SK-N-SH (cell line): ENCODE measurements around the gene NCAPH2. TPM values are rescaled to one million over a fixed set of nuclear protein-coding genes. Genes with fewer than 3 reads are reported as not detected.

Experiments
- CTCF ChIA-PET: fragments of 300-600, 350-600 bp; formaldehyde crosslinking; extraction: SDS; loops from one replicate; lab custom pipeline; 2021; lab: Yijun Ruan, JAX
- POLR2A ChIA-PET: fragments of 350-600 bp; sonication (Branson Sonifier 250); formaldehyde crosslinking; extraction: SDS; loops from one replicate; lab custom pipeline; 2020; ENCODE audit warnings: antibody characterized with exemption, inconsistent platforms; lab: Yijun Ruan, JAX
- DNase-seq: peaks from one replicate; pipeline ENCODE4 v3.0.0; 2012
- H2AFZ ChIP-seq: fragments of 200-600 bp; sonication (generic); 2 replicates; pipeline ENCODE4 v1.8.1; 2016; ENCODE audit warnings: antibody characterized with exemption, mild to moderate bottlenecking, low read depth
- H3F3A ChIP-seq: fragments of 200-600 bp; sonication (generic); replicated peaks from 2 replicates; pipeline ENCODE3; 2016; ENCODE audit warnings: antibody characterized with exemption, mild to moderate bottlenecking; ENCODE audit not compliant: insufficient read depth
- H3K27ac ChIP-seq, 2 experiments: fragments of 200-500 bp in 1 of 2; fragments of 200-600 bp in 1 of 2; sonication (Bioruptor generic) in 1 of 2; sonication (generic), shearing (Covaris generic) in 1 of 2; 2 replicates each; pipeline versions ENCODE4 v1.5.1 to v1.6.1; 2014 to 2016; ENCODE audit warnings: low read depth in 2 of 2, inconsistent platforms in 1 of 2, low read length in 1 of 2, mild to moderate bottlenecking in 1 of 2, mixed read lengths in 1 of 2
- H3K27me3 ChIP-seq: fragments of 200-600 bp; sonication (generic), shearing (Covaris generic); 2 replicates; pipeline ENCODE4 v1.6.1; 2016; ENCODE audit warnings: mixed run types; ENCODE audit not compliant: insufficient read depth
- H3K36me3 ChIP-seq, 2 experiments: fragments of 200-500 bp in 1 of 2; fragments of 200-600 bp in 1 of 2; sonication (Bioruptor generic) in 1 of 2; sonication (generic) in 1 of 2; replicated peaks in 1 of 2; 2 replicates each; pipeline versions ENCODE3 to v1.5.1; 2014 to 2016; ENCODE audit warnings: low read length in 1 of 2, mild to moderate bottlenecking in 1 of 2; ENCODE audit not compliant: insufficient read depth in 2 of 2, control insufficient read depth in 1 of 2
- H3K4me1 ChIP-seq, 2 experiments: fragments of 200-500 bp in 1 of 2; fragments of 200-600 bp in 1 of 2; sonication (Bioruptor generic) in 1 of 2; sonication (generic), shearing (Covaris generic) in 1 of 2; 2 replicates each; pipeline versions ENCODE4 v1.5.1 to v1.6.1; 2014 to 2016; ENCODE audit warnings: low read depth in 1 of 2, low read length in 1 of 2, mixed run types in 1 of 2; ENCODE audit not compliant: insufficient read depth in 2 of 2, control insufficient read depth in 1 of 2
- H3K4me2 ChIP-seq: fragments of 200-600 bp; sonication (generic), shearing (Covaris generic); 2 replicates; pipeline ENCODE4 v1.6.1; 2017; ENCODE audit warnings: mixed run types
- H3K4me3 ChIP-seq, 2 experiments: fragments of 200-500 bp in 1 of 2; fragments of 200-600 bp in 1 of 2; sonication (Bioruptor generic) in 1 of 2; sonication (generic), shearing (Covaris generic) in 1 of 2; 2 replicates each; pipeline versions ENCODE4 v1.5.1 to v1.8.1; 2014 to 2016; ENCODE audit warnings: low read depth in 2 of 2, inconsistent platforms in 1 of 2, low read length in 1 of 2, mild to moderate bottlenecking in 1 of 2, mixed read lengths in 1 of 2, moderate library complexity in 1 of 2
- H3K79me2 ChIP-seq: fragments of 200-600 bp; sonication (generic); 2 replicates; pipeline ENCODE4 v1.8.1; 2017; ENCODE audit warnings: mild to moderate bottlenecking; ENCODE audit not compliant: insufficient read depth
- H3K9ac ChIP-seq: fragments of 200-600 bp; sonication (generic); 2 replicates; pipeline ENCODE4 v1.6.1; 2017; ENCODE audit warnings: mixed run types
- H3K9me2 ChIP-seq: fragments of 200-600 bp; sonication (generic); 2 replicates; pipeline ENCODE4 v1.6.1; 2017; ENCODE audit warnings: mixed run types
- H3K9me3 ChIP-seq: fragments of 200-600 bp; sonication (generic); 2 replicates; pipeline ENCODE4 v1.6.1; 2017; ENCODE audit warnings: mixed run types, mild to moderate bottlenecking, moderate library complexity
- H4K20me1 ChIP-seq: fragments of 200-600 bp; sonication (generic); 2 replicates; pipeline ENCODE4 v1.6.1; 2017; ENCODE audit warnings: mild to moderate bottlenecking, mixed run types; ENCODE audit not compliant: insufficient read depth
- EZH2phosphoT487 ChIP-seq: fragments of 200-600 bp; sonication (generic); IDR thresholded peaks from 2 replicates; pipeline ENCODE4 v1.6.1; 2017; ENCODE audit warnings: low read depth, mixed run types, mild to moderate bottlenecking, antibody characterized with exemption, moderate library complexity, borderline replicate concordance
- FOSL2 ChIP-seq: IDR thresholded peaks from 2 replicates; pipeline ENCODE4 v1.4.0; 2012; ENCODE audit warnings: low read depth, mild to moderate bottlenecking, moderate library complexity, borderline replicate concordance
- FOXJ3 ChIP-seq: sonication (generic); formaldehyde crosslinking; IDR thresholded peaks from 2 replicates; pipeline ENCODE4 v1.5.1; 2020; ENCODE audit warnings: mild to moderate bottlenecking, missing genetic modification reagents
- GABPA ChIP-seq: IDR thresholded peaks from 2 replicates; pipeline ENCODE4 v1.4.0; 2012; ENCODE audit warnings: low read depth, mild to moderate bottlenecking
- JUND ChIP-seq: IDR thresholded peaks from 2 replicates; pipeline ENCODE4 v1.4.0; 2012
- MEF2A ChIP-seq: IDR thresholded peaks from 2 replicates; pipeline ENCODE4 v1.4.0; 2012; ENCODE audit warnings: low read depth, borderline replicate concordance
- NRF1 ChIP-seq: IDR thresholded peaks from 2 replicates; pipeline ENCODE4 v1.6.1; 2012; ENCODE audit warnings: low read depth, mild to moderate bottlenecking, low read length
- POLR2AphosphoS5 ChIP-seq: IDR thresholded peaks from 2 replicates; pipeline ENCODE4 v1.6.1; 2012; ENCODE audit warnings: low read depth, low read length
- RAD21 ChIP-seq: IDR thresholded peaks from 2 replicates; pipeline ENCODE4 v1.6.1; 2012; ENCODE audit warnings: mild to moderate bottlenecking, low read length
- RXRA ChIP-seq: IDR thresholded peaks from 2 replicates; pipeline ENCODE4 v1.4.0; 2012; ENCODE audit warnings: low read depth, mild to moderate bottlenecking, borderline replicate concordance
- TAF1 ChIP-seq: IDR thresholded peaks from 2 replicates; pipeline ENCODE4 v1.6.1; 2012; ENCODE audit warnings: low read depth, mild to moderate bottlenecking, low read length, moderate library complexity, borderline replicate concordance
- YY1 ChIP-seq: IDR thresholded peaks from 2 replicates; pipeline ENCODE4 v1.4.0; 2012; ENCODE audit warnings: low read depth, mild to moderate bottlenecking
- WGBS: methylation state at CpG from one replicate; pipeline ENCODE4 v1.1.6; 2017; ENCODE audit warnings: low lambda C conversion rate; 5-methylcytosine and 5-hydroxymethylcytosine counted together
- polyA plus RNA-seq, 3 experiments: library from polyadenylated mRNA; depleted of rRNA; stranded (reverse); fragments of >200 nt; gene quantifications; 2 replicates each; pipeline ENCODE4 v1.2.3, GENCODE V29; 2012
- TF ChIP-seq, protein P1 (sequence below): IDR thresholded peaks from 2 replicates; pipeline ENCODE4 v1.4.0; 2012; ENCODE audit warnings: low read depth, borderline replicate concordance
- TF ChIP-seq, protein P2 (sequence below): IDR thresholded peaks from 2 replicates; pipeline ENCODE4 v1.6.1; 2012; ENCODE audit warnings: mild to moderate bottlenecking, low read depth, low read length, moderate library complexity
- TF ChIP-seq, protein P3 (sequence below): IDR thresholded peaks from 2 replicates; pipeline ENCODE4 v1.4.0; 2012; ENCODE audit warnings: low read depth
- TF ChIP-seq, protein P4 (sequence below): IDR thresholded peaks from 2 replicates; pipeline ENCODE4; 2012

The NCAPH2 gene
- polyA plus RNA-seq, 1 of the 3 experiments (the other 2 are of a cell fraction) = 22.4 TPM

DNA sequence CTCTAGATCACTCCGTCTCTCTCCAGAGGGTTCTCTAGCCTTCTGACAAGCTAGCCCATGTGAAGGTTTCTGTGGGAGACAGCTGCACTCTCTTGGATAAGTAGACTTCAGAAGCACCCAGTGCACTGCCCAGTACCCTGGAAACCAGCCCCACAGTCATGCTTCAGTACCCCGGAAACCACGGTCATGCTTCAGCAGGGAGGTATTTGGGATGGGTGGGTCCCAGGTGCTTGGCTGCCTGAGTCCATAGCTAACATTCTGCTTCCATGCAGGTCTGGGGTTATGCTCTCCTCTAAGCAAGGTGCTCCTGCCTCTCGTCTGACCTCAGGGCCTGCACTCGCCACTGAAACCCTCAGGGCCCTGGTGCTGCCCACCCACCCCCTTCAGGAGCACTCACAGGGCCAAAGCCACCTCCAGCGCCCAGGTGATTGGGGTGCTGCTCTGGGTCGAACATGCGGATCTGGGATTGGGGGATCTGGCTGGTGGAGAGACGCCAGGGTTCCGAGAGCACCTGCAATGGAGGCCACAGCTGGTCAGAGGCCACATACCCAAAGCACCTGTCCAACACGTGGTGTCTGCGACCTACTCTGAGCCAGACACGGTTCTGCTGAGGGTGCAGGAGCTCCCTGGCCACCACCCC is 62.0 kb downstream of the NCAPH2 start:
- Histone ChIP-seq H3K4me1 (no peaks in the 10 kb centered on the region), H3K9me3 (no peaks in the 10 kb centered on the region), H3K4me3 (no peak overlapping the region), H3K27ac (no peak overlapping the region), H3K9me2 (no peaks in the 10 kb centered on the region), H3K27me3 (no peaks in the 10 kb centered on the region), H2AFZ (no peak overlapping the region), H3K36me3 (peaks cover 0 to 56% of the 10 kb centered on the region in 2 experiments), H3K9ac (no peak overlapping the region), H3K79me2 (no peaks in the 10 kb centered on the region), H4K20me1 (no peaks in the 10 kb centered on the region), H3F3A (no peaks in the 10 kb centered on the region), H3K4me2 (no peak overlapping the region)
- TF ChIP-seq GABPA = no peak
- TF ChIP-seq, protein P1, sequence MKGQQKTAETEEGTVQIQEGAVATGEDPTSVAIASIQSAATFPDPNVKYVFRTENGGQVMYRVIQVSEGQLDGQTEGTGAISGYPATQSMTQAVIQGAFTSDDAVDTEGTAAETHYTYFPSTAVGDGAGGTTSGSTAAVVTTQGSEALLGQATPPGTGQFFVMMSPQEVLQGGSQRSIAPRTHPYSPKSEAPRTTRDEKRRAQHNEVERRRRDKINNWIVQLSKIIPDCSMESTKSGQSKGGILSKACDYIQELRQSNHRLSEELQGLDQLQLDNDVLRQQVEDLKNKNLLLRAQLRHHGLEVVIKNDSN = no peak
- POLR2A ChIA-PET = interaction anchor here (0.9 kb wide), 1 partner anchor 12 kb away, joined by 4 read pairs; no protein-coding TSS in a partner anchor
- CTCF ChIA-PET = interaction anchor here (0.9 to 1.6 kb wide), 3 partner anchors 44 to 72 kb away, joined by 3 to 5 read pairs (median 3); partner anchors contain the start of gene SCO2
- DNase-seq = no peak
- WGBS = 100% methylated on average over 3 of the region's 13 CpGs

DNA sequence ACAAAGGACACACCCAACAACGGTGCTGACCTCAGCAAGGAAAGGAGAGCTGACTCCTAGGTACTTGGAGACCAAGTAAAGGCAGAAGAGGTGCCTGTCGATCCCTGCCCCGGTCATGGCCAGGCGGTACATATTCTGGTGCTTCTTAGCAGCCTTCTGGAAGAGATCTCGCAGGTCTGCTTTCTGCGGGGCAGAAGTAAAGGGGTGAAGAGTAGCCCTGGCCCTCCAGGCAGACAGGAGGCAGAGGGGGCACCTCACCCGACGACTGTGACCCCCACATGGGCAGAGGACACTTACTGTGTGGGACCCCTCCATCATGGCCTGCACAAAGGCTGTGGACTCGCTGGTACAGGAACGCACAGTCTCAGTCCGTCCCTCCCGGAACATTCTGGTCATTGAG is 62.8 kb downstream of the NCAPH2 start:
- Histone ChIP-seq H3K9ac (no peak overlapping the region), H3K27ac (no peak overlapping the region), H3K27me3 (no peaks in the 10 kb centered on the region), H3K36me3 (peaks cover 0 to 62% of the 10 kb centered on the region in 2 experiments), H3K9me3 (no peaks in the 10 kb centered on the region), H4K20me1 (no peaks in the 10 kb centered on the region), H3K9me2 (no peaks in the 10 kb centered on the region), H3K4me3 (no peak overlapping the region), H3K79me2 (no peaks in the 10 kb centered on the region), H3F3A (no peaks in the 10 kb centered on the region)
- ChIA-PET CTCF (interaction anchor here (0.7 to 3.2 kb wide), 4 partner anchors 8 to 50 kb away, joined by 3 to 28 read pairs (median 4); partner anchors contain the start of genes SCO2 and SYCE3), POLR2A (no interaction called here)
- WGBS = 92% methylated on average over 6 of the region's 12 CpGs
- DNase-seq = no peak
- no peak for TF ChIP-seq FOSL2
- TF ChIP-seq, protein P2, sequence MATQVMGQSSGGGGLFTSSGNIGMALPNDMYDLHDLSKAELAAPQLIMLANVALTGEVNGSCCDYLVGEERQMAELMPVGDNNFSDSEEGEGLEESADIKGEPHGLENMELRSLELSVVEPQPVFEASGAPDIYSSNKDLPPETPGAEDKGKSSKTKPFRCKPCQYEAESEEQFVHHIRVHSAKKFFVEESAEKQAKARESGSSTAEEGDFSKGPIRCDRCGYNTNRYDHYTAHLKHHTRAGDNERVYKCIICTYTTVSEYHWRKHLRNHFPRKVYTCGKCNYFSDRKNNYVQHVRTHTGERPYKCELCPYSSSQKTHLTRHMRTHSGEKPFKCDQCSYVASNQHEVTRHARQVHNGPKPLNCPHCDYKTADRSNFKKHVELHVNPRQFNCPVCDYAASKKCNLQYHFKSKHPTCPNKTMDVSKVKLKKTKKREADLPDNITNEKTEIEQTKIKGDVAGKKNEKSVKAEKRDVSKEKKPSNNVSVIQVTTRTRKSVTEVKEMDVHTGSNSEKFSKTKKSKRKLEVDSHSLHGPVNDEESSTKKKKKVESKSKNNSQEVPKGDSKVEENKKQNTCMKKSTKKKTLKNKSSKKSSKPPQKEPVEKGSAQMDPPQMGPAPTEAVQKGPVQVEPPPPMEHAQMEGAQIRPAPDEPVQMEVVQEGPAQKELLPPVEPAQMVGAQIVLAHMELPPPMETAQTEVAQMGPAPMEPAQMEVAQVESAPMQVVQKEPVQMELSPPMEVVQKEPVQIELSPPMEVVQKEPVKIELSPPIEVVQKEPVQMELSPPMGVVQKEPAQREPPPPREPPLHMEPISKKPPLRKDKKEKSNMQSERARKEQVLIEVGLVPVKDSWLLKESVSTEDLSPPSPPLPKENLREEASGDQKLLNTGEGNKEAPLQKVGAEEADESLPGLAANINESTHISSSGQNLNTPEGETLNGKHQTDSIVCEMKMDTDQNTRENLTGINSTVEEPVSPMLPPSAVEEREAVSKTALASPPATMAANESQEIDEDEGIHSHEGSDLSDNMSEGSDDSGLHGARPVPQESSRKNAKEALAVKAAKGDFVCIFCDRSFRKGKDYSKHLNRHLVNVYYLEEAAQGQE = no peak
- TF ChIP-seq RAD21 = no peak
- TF ChIP-seq YY1 = no peak
- TF ChIP-seq EZH2phosphoT487 = no peak
- TF ChIP-seq NRF1 = no peak
- TF ChIP-seq, protein P3, sequence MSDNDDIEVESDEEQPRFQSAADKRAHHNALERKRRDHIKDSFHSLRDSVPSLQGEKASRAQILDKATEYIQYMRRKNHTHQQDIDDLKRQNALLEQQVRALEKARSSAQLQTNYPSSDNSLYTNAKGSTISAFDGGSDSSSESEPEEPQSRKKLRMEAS = no peak
- no peak for TF ChIP-seq RXRA
- TF ChIP-seq FOXJ3 = no peak
- TF ChIP-seq, protein P1 = no peak
- TF ChIP-seq, protein P4, sequence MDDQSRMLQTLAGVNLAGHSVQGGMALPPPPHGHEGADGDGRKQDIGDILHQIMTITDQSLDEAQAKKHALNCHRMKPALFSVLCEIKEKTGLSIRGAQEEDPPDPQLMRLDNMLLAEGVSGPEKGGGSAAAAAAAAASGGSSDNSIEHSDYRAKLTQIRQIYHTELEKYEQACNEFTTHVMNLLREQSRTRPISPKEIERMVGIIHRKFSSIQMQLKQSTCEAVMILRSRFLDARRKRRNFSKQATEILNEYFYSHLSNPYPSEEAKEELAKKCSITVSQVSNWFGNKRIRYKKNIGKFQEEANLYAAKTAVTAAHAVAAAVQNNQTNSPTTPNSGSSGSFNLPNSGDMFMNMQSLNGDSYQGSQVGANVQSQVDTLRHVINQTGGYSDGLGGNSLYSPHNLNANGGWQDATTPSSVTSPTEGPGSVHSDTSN = no peak
- no peak for TF ChIP-seq JUND
- TF ChIP-seq MEF2A = no peak
- no peak for TF ChIP-seq POLR2AphosphoS5
- no peak for TF ChIP-seq TAF1
- TF ChIP-seq, all 33 proteins: peak for 0
- Histone ChIP-seq H2AFZ (no peak overlapping the region), H3K4me2 (no peak overlapping the region), H3K4me1 (no peaks in the 10 kb centered on the region)
